HG03342 (cell line): Measurements from ENCODE around the gene MAP2.

ENCODE experiments used
- ATAC-seq: cut with Tn5 transposase; IDR thresholded peaks from one replicate; pipeline ENCODE4 v1.9.1; 2021; ENCODE audit warnings: mild to moderate bottlenecking, moderate library complexity; ENCODE audit not compliant: unreplicated experiment

The MAP2 gene

GRCh38 chr2:209424781-209425470, 1.1 kb downstream of the MAP2 start:
- ATAC-seq, result no peak

GRCh38 chr2:209425471-209426071, 1.7 kb downstream of the MAP2 start:
- peak; percentile 48 for ATAC-seq

GRCh38 chr2:209426432-209426831, 2.6 kb downstream of the MAP2 start:
- ATAC-seq, result no peak

GRCh38 chr2:209431701-209432100, 7.9 kb downstream of the MAP2 start:
- no peak for ATAC-seq

- ATAC-seq, result no peak
Measured at GRCh38 chr2:209441541-209441940, 17.7 kb downstream of the MAP2 start.

- no peak for ATAC-seq
Measured at GRCh38 chr2:209442939-209443338, 19.1 kb downstream of the MAP2 start.

GRCh38 chr2:209445485-209445884, 21.6 kb downstream of the MAP2 start:
- no peak for ATAC-seq

GRCh38 chr2:209451209-209451834, 27.5 kb downstream of the MAP2 start:
- ATAC-seq, result no peak

GRCh38 chr2:209456489-209456888, 32.6 kb downstream of the MAP2 start:
- ATAC-seq, result no peak

GRCh38 chr2:209458008-209458979, 34.4 kb downstream of the MAP2 start:
- ATAC-seq, result no peak

GRCh38 chr2:209459359-209459758, 35.5 kb downstream of the MAP2 start:
- no peak for ATAC-seq

- no peak for ATAC-seq
Measured at GRCh38 chr2:209460151-209460761, 36.4 kb downstream of the MAP2 start.

- ATAC-seq, result peak; percentile 42
Measured at GRCh38 chr2:209463226-209463625, 39.4 kb downstream of the MAP2 start.

GRCh38 chr2:209463835-209464234, 40.0 kb downstream of the MAP2 start:
- no peak for ATAC-seq

GRCh38 chr2:209468846-209469245, 45.0 kb downstream of the MAP2 start:
- no peak for ATAC-seq

GRCh38 chr2:209469481-209469880, 45.6 kb downstream of the MAP2 start:
- no peak for ATAC-seq

- ATAC-seq, result no peak
Measured at GRCh38 chr2:209470466-209470865, 46.6 kb downstream of the MAP2 start.

GRCh38 chr2:209471037-209471436, 47.2 kb downstream of the MAP2 start:
- no peak for ATAC-seq

GRCh38 chr2:209472112-209472832, 48.4 kb downstream of the MAP2 start:
- ATAC-seq, result no peak

GRCh38 chr2:209472871-209473270, 49.0 kb downstream of the MAP2 start:
- ATAC-seq, result no peak
